Body of pancreas (tissue), 4 donors: ENCODE results near the gene GATAD2B. TPM values are rescaled to one million over a fixed set of nuclear protein-coding genes. Genes with fewer than 3 reads are reported as not detected.
A peak's percentile ranks its signal among the peaks of the same experiment; 100 is the strongest.

Source experiments
- ATAC-seq: fragments of 150-250 bp; one replicate; pipeline ENCODE4 v1.9.1; 2016
- DNase-seq, 4 donors: peaks; one replicate each; pipeline ENCODE4 v3.0.0-alpha.2; 2019
- H3K27ac ChIP-seq, 4 donors: fragments of 200-600 bp; sonication (generic); 1 replicate in 3 of 4; 2 replicates in 1 of 4; pipeline versions ENCODE4 v1.5.1 to v1.6.1; 2016 to 2019; ENCODE audit warnings: mild to moderate bottlenecking in 1 of 4, mixed read lengths in 1 of 4, moderate library complexity in 1 of 4
- H3K27me3 ChIP-seq, 2 donors: fragments of 200-600 bp; sonication (generic); one replicate each; pipeline ENCODE4 v1.6.0; 2016; ENCODE audit warnings: mild to moderate bottlenecking in 1 of 2
- H3K36me3 ChIP-seq, 2 donors: fragments of 200-600 bp; sonication (generic); replicated peaks in 1 of 2; 2 replicates each; pipeline ENCODE4 v1.5.1; 2016; ENCODE audit warnings: low read depth in 2 of 2; ENCODE audit not compliant: insufficient read depth in 1 of 2
- H3K4me1 ChIP-seq: fragments of 200-600 bp; sonication (generic); one replicate; pipeline ENCODE4 v1.6.0; 2016
- H3K4me3 ChIP-seq, 2 donors: fragments of 200-600 bp; sonication (generic); 1 replicate in 1 of 2; 2 replicates in 1 of 2; pipeline ENCODE4 v1.5.1; 2016 to 2019
- H3K9me3 ChIP-seq, 3 donors: fragments of 200-600 bp; sonication (generic); 1 replicate in 2 of 3; 2 replicates in 1 of 3; pipeline ENCODE4 v1.5.1; 2016
- CTCF ChIP-seq, 7 experiments: fragments of 450-650 bp in 4 of 7; fragments of 200-600 bp in 3 of 7; sonication (generic) in 3 of 7; IDR thresholded peaks; one replicate each; pipeline ENCODE4 v1.5.1; 2016 to 2019; ENCODE audit warnings: antibody characterized with exemption in 7 of 7
- POLR2A ChIP-seq, 3 donors: fragments of 450-650 bp; IDR thresholded peaks; one replicate each; pipeline ENCODE4 v1.6.1; 2016; ENCODE audit warnings: antibody characterized with exemption in 3 of 3, mild to moderate bottlenecking in 2 of 3
- WGBS, 2 donors: methylation state at CpG; one replicate each; pipeline ENCODE4 v1.1.5; 2017; 5-methylcytosine and 5-hydroxymethylcytosine counted together
- intact Hi-C: fragments of 100-400 bp; cut with DNase I; formaldehyde crosslinking; loops from one replicate; pipeline ENCODE4 v1.15.1; 2023
- total RNA-seq, 2 donors: library from RNA; depleted of rRNA; stranded (reverse); fragments of >200 nt; gene quantifications; one replicate each; pipeline ENCODE4 v1.1.0, GENCODE V29; 2016

Gene GATAD2B
- total RNA-seq, 2 donors from 2014 or later: 7.8 to 12.5 TPM

- TF ChIP-seq POLR2A (IDR thresholded peaks at IDR 0.05) (no peak), CTCF (IDR thresholded peaks at IDR 0.05) (no peak)
- Histone ChIP-seq H3K27ac (peak overlapping the region in 2 of 4 donors; percentile 34 to 86), H3K4me1 (peaks cover 57% of the 10 kb centered on the region), H3K9me3 (no peaks in the 10 kb centered on the region), H3K36me3 (peaks cover 0 to 4% of the 10 kb centered on the region in 2 donors), H3K27me3 (no peaks in the 10 kb centered on the region), H3K4me3 (no peak overlapping the region)
- DNase-seq (peak in 1 of 4 donors; percentile 26), ATAC-seq (no peak)
- intact Hi-C loops: no loop called here
- WGBS, 2 donors: 15 to 17% methylated on average over 4 of the region's 4 CpGs
Measured at GRCh38 chr1:153958961-153959260, 36.1 kb upstream of the GATAD2B start.

GRCh38 chr1:153958111-153958960 lies 35.6 kb upstream of the GATAD2B start, which contains the start of gene CRTC2:
TSS of gene CRTC2 (minus strand) at chr1:153958612. CDS start at chr1:153958497, 115 bp downstream.
- Histone ChIP-seq H3K36me3 (peaks cover 0 to 4% of the 10 kb centered on the region in 2 donors), H3K4me1 (peaks cover 54% of the 10 kb centered on the region), H3K27me3 (no peaks in the 10 kb centered on the region), H3K4me3 (peak within 1 kb of the TSS; percentile 75 to 97), H3K27ac (peak within 1 kb of the TSS; percentile 74 to 89 (median 82)), H3K9me3 (no peaks in the 10 kb centered on the region)
- intact Hi-C loops: no loop called here
- peak; percentile 98 to 99 (median 99) for DNase-seq
- ATAC-seq: peak; percentile 89
- WGBS, 2 donors: 0% methylated on average over 53 to 74 of the region's 75 CpGs
- peak in 1 of 7 experiments; percentile 10 for TF ChIP-seq CTCF (IDR thresholded peaks at IDR 0.05)
- TF ChIP-seq POLR2A (IDR thresholded peaks at IDR 0.05): peak; percentile 29 to 81 (median 69)

GRCh38 chr1:153957744-153958110 lies 35.0 kb upstream of the GATAD2B start:
- Histone ChIP-seq H3K27ac (peak overlapping the region; percentile 74 to 89 (median 82)), H3K4me3 (peak overlapping the region; percentile 75 to 97), H3K9me3 (no peaks in the 10 kb centered on the region), H3K36me3 (peaks cover 0 to 4% of the 10 kb centered on the region in 2 donors), H3K4me1 (peaks cover 52% of the 10 kb centered on the region), H3K27me3 (no peaks in the 10 kb centered on the region)
- DNase-seq: no peak
- 1 to 2% methylated on average over 13 of the region's 13 CpGs for WGBS, 2 donors
- no peak for ATAC-seq
- intact Hi-C loops: no loop called here
- TF ChIP-seq POLR2A (IDR thresholded peaks at IDR 0.05) (no peak), CTCF (IDR thresholded peaks at IDR 0.05) (no peak)

- intact Hi-C loops: no loop called here
- H3K9me3 ChIP-seq: no peaks in the 10 kb centered on the region
- TF ChIP-seq POLR2A (IDR thresholded peaks at IDR 0.05) (no peak), CTCF (IDR thresholded peaks at IDR 0.05) (no peak)
- peak overlapping the region; percentile 75 to 97 for H3K4me3 ChIP-seq
- no peak for DNase-seq
- peak overlapping the region in 3 of 4 donors; percentile 79 to 89 (median 86) for H3K27ac ChIP-seq
- no peaks in the 10 kb centered on the region for H3K27me3 ChIP-seq
- ATAC-seq: no peak
- H3K36me3 ChIP-seq: peaks cover 0 to 6% of the 10 kb centered on the region in 2 donors
- WGBS, 2 donors: 23 to 28% methylated on average over 6 of the region's 6 CpGs
- peaks cover 47% of the 10 kb centered on the region for H3K4me1 ChIP-seq
Measured at GRCh38 chr1:153956997-153957715, 34.4 kb upstream of the GATAD2B start.
